ENCODE results near the gene CITED4. TPM values are rescaled to one million over a fixed set of nuclear protein-coding genes. Genes with fewer than 3 reads are reported as not detected.

CITED4 gene
- total RNA-seq, result 23.4 and 26.0 TPM in 2 replicates
- long read RNA-seq, result 0 reads

GRCh38 chr1:40862008-40862863 lies at the start of gene CITED4:
Gene CITED4, minus strand, starts transcription at chr1:40862363. Its CDS starts 236 bp downstream, at chr1:40862127.
- Mint-ChIP-seq H3K27me3 (ENCODE audit: unreplicated experiment) (no peaks in the 10 kb centered on the region), H3K9me3 (ENCODE audit: unreplicated experiment) (no peaks in the 10 kb centered on the region), H3K4me1 (ENCODE audit: unreplicated experiment) (peaks cover 35% of the 10 kb centered on the region), H3K4me3 (ENCODE audit: unreplicated experiment) (peak within 1 kb of the TSS; percentile 76), H3K27ac (ENCODE audit: unreplicated experiment) (peak within 1 kb of the TSS; percentile 34), H3K36me3 (ENCODE audit: unreplicated experiment) (no peaks in the 10 kb centered on the region)
- DNase-seq (ENCODE audit: extremely low spot score, unreplicated experiment), result peak; percentile 97
- TF ChIP-seq CTCF (IDR thresholded peaks at IDR 0.05), result peak; percentile 46

- H3K27ac Mint-ChIP-seq (ENCODE audit: unreplicated experiment), result no peak overlapping the region
- no peaks in the 10 kb centered on the region for H3K9me3 Mint-ChIP-seq (ENCODE audit: unreplicated experiment)
- no peak overlapping the region for H3K4me3 Mint-ChIP-seq (ENCODE audit: unreplicated experiment)
- no peaks in the 10 kb centered on the region for H3K27me3 Mint-ChIP-seq (ENCODE audit: unreplicated experiment)
- H3K4me1 Mint-ChIP-seq (ENCODE audit: unreplicated experiment), result peaks cover 3% of the 10 kb centered on the region
- no peak for DNase-seq (ENCODE audit: extremely low spot score, unreplicated experiment)
- TF ChIP-seq CTCF (IDR thresholded peaks at IDR 0.05), result no peak
- H3K36me3 Mint-ChIP-seq (ENCODE audit: unreplicated experiment), result no peaks in the 10 kb centered on the region
Measured at GRCh38 chr1:40911105-40911504, 48.9 kb upstream of the CITED4 start.

GRCh38 chr1:40909281-40909680 lies 47.1 kb upstream of the CITED4 start:
- Mint-ChIP-seq H3K9me3 (ENCODE audit: unreplicated experiment) (no peaks in the 10 kb centered on the region), H3K27me3 (ENCODE audit: unreplicated experiment) (no peaks in the 10 kb centered on the region), H3K27ac (ENCODE audit: unreplicated experiment) (no peak overlapping the region), H3K4me1 (ENCODE audit: unreplicated experiment) (peaks cover 4% of the 10 kb centered on the region), H3K36me3 (ENCODE audit: unreplicated experiment) (no peaks in the 10 kb centered on the region), H3K4me3 (ENCODE audit: unreplicated experiment) (no peak overlapping the region)
- no peak for DNase-seq (ENCODE audit: extremely low spot score, unreplicated experiment)
- TF ChIP-seq CTCF (IDR thresholded peaks at IDR 0.05), result no peak

- Mint-ChIP-seq H3K36me3 (ENCODE audit: unreplicated experiment) (no peaks in the 10 kb centered on the region), H3K27ac (ENCODE audit: unreplicated experiment) (no peak overlapping the region), H3K4me1 (ENCODE audit: unreplicated experiment) (peaks cover 8% of the 10 kb centered on the region), H3K9me3 (ENCODE audit: unreplicated experiment) (no peaks in the 10 kb centered on the region), H3K4me3 (ENCODE audit: unreplicated experiment) (no peak overlapping the region), H3K27me3 (ENCODE audit: unreplicated experiment) (no peaks in the 10 kb centered on the region)
- no peak for TF ChIP-seq CTCF (IDR thresholded peaks at IDR 0.05)
- no peak for DNase-seq (ENCODE audit: extremely low spot score, unreplicated experiment)
Measured at GRCh38 chr1:40908350-40908749, 46.2 kb upstream of the CITED4 start.

GRCh38 chr1:40907899-40908298 lies 45.7 kb upstream of the CITED4 start:
- DNase-seq (ENCODE audit: extremely low spot score, unreplicated experiment), result no peak

More at GRCh38 chr1:40907899-40908298, 45.7 kb upstream of the CITED4 start:
- Mint-ChIP-seq H3K4me1 (ENCODE audit: unreplicated experiment) (peaks cover 13% of the 10 kb centered on the region), H3K27me3 (ENCODE audit: unreplicated experiment) (no peaks in the 10 kb centered on the region), H3K9me3 (ENCODE audit: unreplicated experiment) (no peaks in the 10 kb centered on the region), H3K27ac (ENCODE audit: unreplicated experiment) (no peak overlapping the region), H3K36me3 (ENCODE audit: unreplicated experiment) (no peaks in the 10 kb centered on the region), H3K4me3 (ENCODE audit: unreplicated experiment) (no peak overlapping the region)
- TF ChIP-seq CTCF (IDR thresholded peaks at IDR 0.05), result no peak

Measured in osteocyte (in vitro differentiated cells).